ENCODE data around the gene DGKD.

GRCh38 chr2:233489666-233490065 is 135.4 kb downstream of the DGKD start:
- TF ChIP-seq ZNF274 (IDR thresholded peaks at IDR 0.05; ENCODE audit: low read depth, low read length) = no peak
- TF ChIP-seq YY1 (IDR thresholded peaks at IDR 0.05; ENCODE audit: insufficient read depth, insufficient read length) = no peak

All from NT2/D1 (cell line).